Suprapubic skin (tissue), 4 donors: ENCODE results near the gene KRTAP4-16. TPM values are rescaled to one million over a fixed set of nuclear protein-coding genes. Genes with fewer than 3 reads are reported as not detected.
"Not testable (repeated sequence)": the region's sequence is repeated elsewhere in the genome, so short reads cannot be mapped to it uniquely, and the experiment has no call there.

Experiments used
- DNase-seq, 2 donors: peaks; one replicate each; pipeline ENCODE4 v3.0.0-alpha.2; 2019; ENCODE audit warnings: low spot score in 2 of 2
- H3K27ac ChIP-seq: fragments of 200-600 bp; sonication (generic); one replicate; pipeline ENCODE4 v1.5.1; 2019
- H3K27me3 ChIP-seq: fragments of 200-600 bp; sonication (generic); one replicate; pipeline ENCODE4 v1.5.1; 2019
- H3K36me3 ChIP-seq: fragments of 200-600 bp; sonication (generic); one replicate; pipeline ENCODE4 v1.5.1; 2019
- H3K4me1 ChIP-seq: fragments of 200-600 bp; sonication (generic); one replicate; pipeline ENCODE4 v1.5.1; 2019
- H3K4me3 ChIP-seq: fragments of 200-600 bp; sonication (generic); one replicate; pipeline ENCODE4 v1.5.1; 2019; ENCODE audit warnings: mild to moderate bottlenecking
- H3K9me3 ChIP-seq: fragments of 200-600 bp; sonication (generic); one replicate; pipeline ENCODE4 v1.5.1; 2019
- CTCF ChIP-seq, 2 donors: fragments of 200-600 bp in 1 of 2; fragments of 450-650 bp in 1 of 2; sonication (generic) in 1 of 2; IDR thresholded peaks; one replicate each; pipeline ENCODE4 v1.5.1; 2016 to 2019; ENCODE audit warnings: antibody characterized with exemption in 2 of 2, mild to moderate bottlenecking in 1 of 2, moderate library complexity in 1 of 2
- EP300 ChIP-seq: sonication (generic); formaldehyde crosslinking; IDR thresholded peaks from one replicate; pipeline ENCODE4 v1.6.1; 2017; ENCODE audit warnings: antibody characterized with exemption
- POLR2A ChIP-seq, 2 donors: fragments of 450-650 bp; IDR thresholded peaks; one replicate each; pipeline ENCODE4 v1.6.1; 2017; ENCODE audit warnings: antibody characterized with exemption in 2 of 2, mild to moderate bottlenecking in 2 of 2, moderate library complexity in 2 of 2
- POLR2AphosphoS5 ChIP-seq, 3 donors: sonication (generic); formaldehyde crosslinking; IDR thresholded peaks; one replicate each; pipeline ENCODE4 v1.6.1; 2017; ENCODE audit warnings: antibody characterized with exemption in 3 of 3
- WGBS: methylation state at CpG from one replicate; pipeline ENCODE4 v1.1.5; 2018; 5-methylcytosine and 5-hydroxymethylcytosine counted together
- total RNA-seq, 4 donors: library from RNA; depleted of rRNA; stranded (reverse); fragments of >200 nt; gene quantifications; one replicate each; pipeline ENCODE4 v1.1.0, GENCODE V29; 2016

The KRTAP4-16 gene
- total RNA-seq, 4 donors from 2014 or later, result not detected

GRCh38 chr17:41107941-41108450, 6.0 kb upstream of the KRTAP4-16 start:
- Histone ChIP-seq H3K27me3 (no peaks in the 10 kb centered on the region), H3K4me1 (no peaks in the 10 kb centered on the region), H3K9me3 (no peaks in the 10 kb centered on the region), H3K36me3 (no peaks in the 10 kb centered on the region), H3K27ac (no peak overlapping the region), H3K4me3 (no peak overlapping the region)
- 89% methylated on average over 1 of the region's 1 CpG for WGBS
- no peak for DNase-seq
- TF ChIP-seq POLR2AphosphoS5 (IDR thresholded peaks at IDR 0.05), result no peak
- no peak for TF ChIP-seq CTCF (IDR thresholded peaks at IDR 0.05)
- no peak for TF ChIP-seq POLR2A (IDR thresholded peaks at IDR 0.05)
- no peak for TF ChIP-seq EP300

- DNase-seq, H3K27me3 ChIP-seq, H3K4me3 ChIP-seq, H3K27ac ChIP-seq, H3K9me3 ChIP-seq, H3K36me3 ChIP-seq, H3K4me1 ChIP-seq: not testable (repeated sequence)
- 100% methylated on average over 1 of the region's 10 CpGs for WGBS
Measured at GRCh38 chr17:41105347-41105746, 3.3 kb upstream of the KRTAP4-16 start, which contains the start of gene KRTAP4-9. Gene KRTAP4-9, plus strand, starts transcription at chr17:41105389. Its CDS starts 0 bp downstream, at chr17:41105389.

- 64% methylated on average over 2 of the region's 2 CpGs for WGBS
- H3K4me1 ChIP-seq, H3K36me3 ChIP-seq, H3K27ac ChIP-seq, H3K27me3 ChIP-seq, H3K4me3 ChIP-seq, H3K9me3 ChIP-seq, DNase-seq: not testable (repeated sequence)
Measured at GRCh38 chr17:41104386-41105038, 2.5 kb upstream of the KRTAP4-16 start.

- H3K36me3 ChIP-seq, result no peaks in the 10 kb centered on the region
- no peak for TF ChIP-seq POLR2A (IDR thresholded peaks at IDR 0.05)
- no peak for TF ChIP-seq EP300
- TF ChIP-seq CTCF (IDR thresholded peaks at IDR 0.05), result no peak
- no peak for TF ChIP-seq POLR2AphosphoS5 (IDR thresholded peaks at IDR 0.05)
- H3K4me1 ChIP-seq, result no peaks in the 10 kb centered on the region
- no peaks in the 10 kb centered on the region for H3K9me3 ChIP-seq
- DNase-seq, result no peak
- 95% methylated on average over 1 of the region's 1 CpG for WGBS
- no peak overlapping the region for H3K27ac ChIP-seq
- H3K4me3 ChIP-seq, result no peak overlapping the region
- no peaks in the 10 kb centered on the region for H3K27me3 ChIP-seq
Measured at GRCh38 chr17:41103896-41104295, 1.9 kb upstream of the KRTAP4-16 start.

GRCh38 chr17:41099682-41100480, 2.1 kb downstream of the KRTAP4-16 start:
- not testable (repeated sequence) for H3K4me3 ChIP-seq, H3K36me3 ChIP-seq, H3K27ac ChIP-seq, H3K9me3 ChIP-seq, DNase-seq, H3K4me1 ChIP-seq, H3K27me3 ChIP-seq
- 48% methylated on average over 7 of the region's 7 CpGs for WGBS

- TF ChIP-seq POLR2A (IDR thresholded peaks at IDR 0.05) (no peak), POLR2AphosphoS5 (IDR thresholded peaks at IDR 0.05) (no peak), CTCF (IDR thresholded peaks at IDR 0.05) (no peak), EP300 (no peak)
- H3K36me3 ChIP-seq, result no peaks in the 10 kb centered on the region
- H3K27me3 ChIP-seq, result peaks cover 6% of the 10 kb centered on the region
- H3K4me1 ChIP-seq, result no peaks in the 10 kb centered on the region
- no peak overlapping the region for H3K27ac ChIP-seq
- no peaks in the 10 kb centered on the region for H3K9me3 ChIP-seq
- DNase-seq, result no peak
- no peak overlapping the region for H3K4me3 ChIP-seq
- 53% methylated on average over 6 of the region's 6 CpGs for WGBS
Measured at GRCh38 chr17:41098481-41098880, 3.5 kb downstream of the KRTAP4-16 start.
